ENCODE data around the gene HIRA.
"Not testable (repeated sequence)": the region's sequence is repeated elsewhere in the genome, so short reads cannot be mapped to it uniquely, and the experiment has no call there.

The HIRA gene

GRCh38 chr22:19375435-19375834 is 56.1 kb downstream of the HIRA start:
- no peak overlapping the region for H3K4me3 ChIP-seq
- DNase-seq, result no peak
- TF ChIP-seq CTCF (IDR thresholded peaks at IDR 0.05), result no peak
- no peaks in the 10 kb centered on the region for H3K27me3 ChIP-seq
- no peaks in the 10 kb centered on the region for H3K4me1 ChIP-seq
- peaks cover 68 to 84% (median 77%) of the 10 kb centered on the region in 3 donors for H3K36me3 ChIP-seq
- H3K27ac ChIP-seq, result no peak overlapping the region
- intact Hi-C loops (cut with DNase I; ENCODE audit: low total_unique reads), result no loop called here
- no peaks in the 10 kb centered on the region for H3K9me3 ChIP-seq

GRCh38 chr22:19374410-19374809 is 57.1 kb downstream of the HIRA start:
- Histone ChIP-seq H3K4me1 (no peaks in the 10 kb centered on the region), H3K9me3 (no peaks in the 10 kb centered on the region), H3K27ac (no peak overlapping the region), H3K36me3 (peaks cover 70 to 91% (median 81%) of the 10 kb centered on the region in 3 donors), H3K4me3 (no peak overlapping the region), H3K27me3 (no peaks in the 10 kb centered on the region)
- intact Hi-C loops (cut with DNase I; ENCODE audit: low total_unique reads), result no loop called here
- no peak for DNase-seq
- TF ChIP-seq CTCF (IDR thresholded peaks at IDR 0.05), result no peak

- no peak for TF ChIP-seq CTCF (IDR thresholded peaks at IDR 0.05)
- Histone ChIP-seq H3K27ac (no peak overlapping the region), H3K36me3 (peaks cover 77 to 97% (median 86%) of the 10 kb centered on the region in 3 donors), H3K27me3 (no peaks in the 10 kb centered on the region), H3K4me1 (no peaks in the 10 kb centered on the region), H3K9me3 (no peaks in the 10 kb centered on the region), H3K4me3 (no peak overlapping the region)
- intact Hi-C loops (cut with DNase I; ENCODE audit: low total_unique reads), result no loop called here
- DNase-seq, result no peak
These were observed 58.1 kb downstream of the HIRA start for GRCh38 chr22:19373450-19373849.

- no peak for TF ChIP-seq CTCF (IDR thresholded peaks at IDR 0.05)
- no peak overlapping the region for H3K27ac ChIP-seq
- intact Hi-C loops (cut with DNase I; ENCODE audit: low total_unique reads), result no loop called here
- no peaks in the 10 kb centered on the region for H3K9me3 ChIP-seq
- DNase-seq, result no peak
- H3K4me3 ChIP-seq, result no peak overlapping the region
- H3K27me3 ChIP-seq, result no peaks in the 10 kb centered on the region
- H3K36me3 ChIP-seq, result peaks cover 73 to 96% (median 85%) of the 10 kb centered on the region in 3 donors
- H3K4me1 ChIP-seq, result no peaks in the 10 kb centered on the region
These were observed 59.6 kb downstream of the HIRA start for GRCh38 chr22:19371893-19372292.

GRCh38 chr22:19368876-19369275 is 62.7 kb downstream of the HIRA start:
- TF ChIP-seq CTCF (IDR thresholded peaks at IDR 0.05), result no peak

GRCh38 chr22:19367763-19368367 is 63.7 kb downstream of the HIRA start:
- peaks cover 43 to 87% (median 73%) of the 10 kb centered on the region in 3 donors for H3K36me3 ChIP-seq
- intact Hi-C loops (cut with DNase I; ENCODE audit: low total_unique reads), result no loop called here
- H3K4me1 ChIP-seq, result no peaks in the 10 kb centered on the region
- no peak overlapping the region for H3K27ac ChIP-seq
- TF ChIP-seq CTCF (IDR thresholded peaks at IDR 0.05), result no peak
- H3K27me3 ChIP-seq, result no peaks in the 10 kb centered on the region
- H3K4me3 ChIP-seq, result no peak overlapping the region
- DNase-seq, result no peak
- H3K9me3 ChIP-seq, result no peaks in the 10 kb centered on the region

More at GRCh38 chr22:19368876-19369275, 62.7 kb downstream of the HIRA start:
- Histone ChIP-seq H3K4me1 (no peaks in the 10 kb centered on the region), H3K36me3 (peaks cover 51 to 88% (median 74%) of the 10 kb centered on the region in 3 donors), H3K27me3 (no peaks in the 10 kb centered on the region), H3K27ac (no peak overlapping the region), H3K9me3 (no peaks in the 10 kb centered on the region), H3K4me3 (no peak overlapping the region)
- no peak for DNase-seq
- intact Hi-C loops (cut with DNase I; ENCODE audit: low total_unique reads), result no loop called here

- H3K4me1 ChIP-seq; H3K4me3 ChIP-seq; H3K27ac ChIP-seq; intact Hi-C loops (cut with DNase I; ENCODE audit: low total_unique reads); DNase-seq; H3K27me3 ChIP-seq; H3K9me3 ChIP-seq: not testable (repeated sequence)
- peaks cover 51 to 90% (median 80%) of the 10 kb centered on the region in 3 donors for H3K36me3 ChIP-seq
These were observed 68.0 kb downstream of the HIRA start for GRCh38 chr22:19363541-19363940.

Measured in tibial artery (tissue), 4 donors.